Mucosa of rectum (tissue), 2 donors: Measurements from ENCODE around the gene JAK2.

ENCODE experiments used
- H3K27ac ChIP-seq, 2 donors: one replicate each; pipeline ENCODE4 v1.7.0; 2013; ENCODE audit warnings: inconsistent platforms in 2 of 2, low read depth in 2 of 2, low read length in 2 of 2
- H3K27me3 ChIP-seq, 2 donors: one replicate each; pipeline ENCODE4 v1.7.0; 2013; ENCODE audit warnings: low read length in 2 of 2; ENCODE audit not compliant: control insufficient read depth in 2 of 2, insufficient read depth in 2 of 2
- H3K36me3 ChIP-seq, 2 donors: one replicate each; pipeline ENCODE4 v1.7.0; 2013; ENCODE audit warnings: low read length in 2 of 2; ENCODE audit not compliant: control insufficient read depth in 2 of 2, insufficient read depth in 2 of 2
- H3K4me1 ChIP-seq, 2 donors: one replicate each; pipeline ENCODE4 v1.7.0; 2013; ENCODE audit warnings: low read length in 2 of 2, mild to moderate bottlenecking in 1 of 2; ENCODE audit not compliant: control insufficient read depth in 2 of 2, insufficient read depth in 2 of 2
- H3K4me3 ChIP-seq, 2 donors: one replicate each; pipeline ENCODE4 v1.7.0; 2013; ENCODE audit warnings: low read length in 2 of 2
- H3K9ac ChIP-seq, 2 donors: one replicate each; pipeline ENCODE4 v1.7.0; 2013; ENCODE audit warnings: low read length in 2 of 2, low read depth in 1 of 2, mild to moderate bottlenecking in 1 of 2
- H3K9me3 ChIP-seq, 2 donors: one replicate each; pipeline ENCODE4 v1.7.0; 2013; ENCODE audit warnings: low read length in 2 of 2; ENCODE audit not compliant: control insufficient read depth in 2 of 2
- donor health status: healthy.
- donor health status: Normal muscosa, but diverticular disease.

Gene JAK2

GRCh38 chr9:4992872-4993271, 7.8 kb downstream of the JAK2 start:
- no peaks in the 10 kb centered on the region for H3K9me3 ChIP-seq
- H3K9ac ChIP-seq = no peak overlapping the region
- H3K27me3 ChIP-seq = no peaks in the 10 kb centered on the region
- H3K27ac ChIP-seq = no peak overlapping the region
- peaks cover 4 to 7% of the 10 kb centered on the region in 2 donors for H3K4me1 ChIP-seq
- peaks cover 7 to 10% of the 10 kb centered on the region in 2 donors for H3K36me3 ChIP-seq
- H3K4me3 ChIP-seq = no peak overlapping the region

GRCh38 chr9:4994166-4994890, 9.3 kb downstream of the JAK2 start:
- H3K36me3 ChIP-seq = peaks cover 7 to 10% of the 10 kb centered on the region in 2 donors
- H3K27me3 ChIP-seq = no peaks in the 10 kb centered on the region
- peaks cover 0 to 4% of the 10 kb centered on the region in 2 donors for H3K4me1 ChIP-seq
- H3K4me3 ChIP-seq = no peak overlapping the region
- H3K9me3 ChIP-seq = no peaks in the 10 kb centered on the region
- no peak overlapping the region for H3K9ac ChIP-seq
- H3K27ac ChIP-seq = no peak overlapping the region

GRCh38 chr9:4997196-4997595, 12.1 kb downstream of the JAK2 start:
- Histone ChIP-seq H3K4me1 (peaks cover 0 to 4% of the 10 kb centered on the region in 2 donors), H3K36me3 (peaks cover 6 to 7% of the 10 kb centered on the region in 2 donors), H3K9ac (no peak overlapping the region), H3K9me3 (no peaks in the 10 kb centered on the region), H3K4me3 (no peak overlapping the region), H3K27me3 (no peaks in the 10 kb centered on the region), H3K27ac (no peak overlapping the region)

GRCh38 chr9:4997631-4998030, 12.6 kb downstream of the JAK2 start:
- Histone ChIP-seq H3K27me3 (no peaks in the 10 kb centered on the region), H3K4me1 (peaks cover 0 to 4% of the 10 kb centered on the region in 2 donors), H3K9ac (no peak overlapping the region), H3K27ac (no peak overlapping the region), H3K9me3 (no peaks in the 10 kb centered on the region), H3K36me3 (peaks cover 1 to 3% of the 10 kb centered on the region in 2 donors), H3K4me3 (no peak overlapping the region)

- no peak overlapping the region for H3K9ac ChIP-seq
These were observed 17.7 kb downstream of the JAK2 start for GRCh38 chr9:5002811-5003210.

GRCh38 chr9:5004481-5004880, 19.4 kb downstream of the JAK2 start:
- Histone ChIP-seq H3K9ac (no peak overlapping the region), H3K4me1 (no peaks in the 10 kb centered on the region), H3K9me3 (no peaks in the 10 kb centered on the region), H3K27ac (no peak overlapping the region), H3K36me3 (no peaks in the 10 kb centered on the region), H3K4me3 (no peak overlapping the region), H3K27me3 (no peaks in the 10 kb centered on the region)

More at GRCh38 chr9:5002811-5003210, 17.7 kb downstream of the JAK2 start:
- H3K4me1 ChIP-seq = no peaks in the 10 kb centered on the region
- H3K9me3 ChIP-seq = no peaks in the 10 kb centered on the region
- no peak overlapping the region for H3K27ac ChIP-seq
- H3K36me3 ChIP-seq = no peaks in the 10 kb centered on the region
- H3K27me3 ChIP-seq = no peaks in the 10 kb centered on the region
- H3K4me3 ChIP-seq = no peak overlapping the region

GRCh38 chr9:5008202-5008601, 23.1 kb downstream of the JAK2 start:
- Histone ChIP-seq H3K9me3 (no peaks in the 10 kb centered on the region), H3K4me1 (no peaks in the 10 kb centered on the region), H3K36me3 (no peaks in the 10 kb centered on the region), H3K27me3 (no peaks in the 10 kb centered on the region), H3K27ac (no peak overlapping the region), H3K4me3 (no peak overlapping the region), H3K9ac (no peak overlapping the region)

- Histone ChIP-seq H3K4me1 (no peaks in the 10 kb centered on the region), H3K27ac (no peak overlapping the region)
These were observed 28.3 kb downstream of the JAK2 start for GRCh38 chr9:5013374-5013773.

GRCh38 chr9:5015934-5016333, 30.9 kb downstream of the JAK2 start:
- Histone ChIP-seq H3K9ac (no peak overlapping the region), H3K36me3 (peaks cover under 1 to 7% of the 10 kb centered on the region in 2 donors), H3K27ac (no peak overlapping the region), H3K4me1 (no peaks in the 10 kb centered on the region), H3K9me3 (peaks cover 0 to 4% of the 10 kb centered on the region in 2 donors), H3K4me3 (no peak overlapping the region), H3K27me3 (no peaks in the 10 kb centered on the region)

More at GRCh38 chr9:5013374-5013773, 28.3 kb downstream of the JAK2 start:
- Histone ChIP-seq H3K36me3 (peaks cover 0 to 4% of the 10 kb centered on the region in 2 donors), H3K4me3 (no peak overlapping the region), H3K9me3 (peaks cover 0 to 3% of the 10 kb centered on the region in 2 donors), H3K9ac (no peak overlapping the region), H3K27me3 (no peaks in the 10 kb centered on the region)

- H3K4me3 ChIP-seq = no peak overlapping the region
- H3K9me3 ChIP-seq = no peaks in the 10 kb centered on the region
- H3K9ac ChIP-seq = no peak overlapping the region
- H3K36me3 ChIP-seq = peaks cover 16 to 29% of the 10 kb centered on the region in 2 donors
- H3K27me3 ChIP-seq = no peaks in the 10 kb centered on the region
- H3K4me1 ChIP-seq = no peaks in the 10 kb centered on the region
- no peak overlapping the region for H3K27ac ChIP-seq
These were observed 40.3 kb downstream of the JAK2 start for GRCh38 chr9:5025416-5025815.
